ENCODE measurements around the gene NCKAP5L.

Gene NCKAP5L

DNA sequence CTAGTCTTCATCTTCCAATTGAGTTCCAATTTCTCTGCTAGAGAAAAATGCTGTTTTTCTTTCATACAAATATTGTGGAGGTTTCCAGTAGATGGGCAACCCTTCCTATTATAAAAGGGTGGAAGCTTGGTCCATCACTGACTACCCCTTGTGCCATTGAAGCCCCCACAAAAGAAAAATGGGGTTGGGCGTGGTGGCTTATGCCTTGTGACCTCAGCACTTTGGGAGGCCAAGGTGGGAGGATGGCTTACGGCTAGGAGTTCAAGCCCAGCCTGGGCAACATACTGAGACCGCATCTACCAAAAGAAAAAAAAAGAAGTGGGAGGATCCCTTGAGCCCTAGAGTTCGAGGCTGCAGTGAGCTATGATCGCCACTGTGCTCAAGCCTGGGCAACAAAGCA is 22.8 kb downstream of the NCKAP5L start:
- in situ Hi-C loops (cut with MboI; ENCODE audit: low pct_unique_long_range_greater_than_20kb, low sequenced_read_pairs), result no loop called here
- no peak for DNase-seq

- in situ Hi-C loops (cut with MboI; ENCODE audit: low pct_unique_long_range_greater_than_20kb, low sequenced_read_pairs), result no loop called here
- DNase-seq, result no peak
Measured at GRCh38 chr12:49804821-49805220, 23.4 kb downstream of the NCKAP5L start.

GRCh38 chr12:49803693-49804450 is 24.3 kb downstream of the NCKAP5L start:
- in situ Hi-C loops (cut with MboI; ENCODE audit: low pct_unique_long_range_greater_than_20kb, low sequenced_read_pairs), result no loop called here

GRCh38 chr12:49801141-49802063 is 26.8 kb downstream of the NCKAP5L start:
- DNase-seq, result no peak
- in situ Hi-C loops (cut with MboI; ENCODE audit: low pct_unique_long_range_greater_than_20kb, low sequenced_read_pairs), result no loop called here

More at GRCh38 chr12:49803693-49804450, 24.3 kb downstream of the NCKAP5L start:
- DNase-seq, result no peak

GRCh38 chr12:49800421-49801140 is 27.6 kb downstream of the NCKAP5L start:
- no peak for DNase-seq
- in situ Hi-C loops (cut with MboI; ENCODE audit: low pct_unique_long_range_greater_than_20kb, low sequenced_read_pairs), result no loop called here

- no peak for DNase-seq
Measured at GRCh38 chr12:49798934-49799333, 29.3 kb downstream of the NCKAP5L start.

DNA sequence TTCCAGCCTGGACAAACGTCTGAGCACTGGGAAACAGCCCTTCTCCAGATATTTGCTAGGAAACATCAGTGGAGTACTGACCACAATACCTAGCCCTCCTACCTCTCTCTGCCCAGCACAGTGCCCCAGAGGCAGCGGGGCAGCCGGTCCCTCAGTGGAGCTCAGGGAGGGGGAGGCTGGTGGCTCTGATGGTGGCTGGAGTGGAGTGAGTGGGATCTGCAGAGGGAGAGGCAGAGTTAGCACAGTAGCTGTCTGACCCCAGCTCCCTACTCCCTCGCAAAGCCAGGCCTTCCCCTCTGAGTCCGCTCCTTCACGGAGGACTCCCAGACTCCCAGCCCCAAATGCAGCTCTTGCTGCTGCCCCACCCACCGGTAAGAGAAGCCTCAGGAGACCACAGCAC is 30.0 kb downstream of the NCKAP5L start:
- in situ Hi-C loops (cut with MboI; ENCODE audit: low pct_unique_long_range_greater_than_20kb, low sequenced_read_pairs), result no loop called here
- no peak for DNase-seq

More at GRCh38 chr12:49798934-49799333, 29.3 kb downstream of the NCKAP5L start:
- in situ Hi-C loops (cut with MboI; ENCODE audit: low pct_unique_long_range_greater_than_20kb, low sequenced_read_pairs), result no loop called here

- in situ Hi-C loops (cut with MboI; ENCODE audit: low pct_unique_long_range_greater_than_20kb, low sequenced_read_pairs), result no loop called here
- no peak for DNase-seq
Measured at GRCh38 chr12:49797449-49797776, 30.8 kb downstream of the NCKAP5L start.

- no peak for DNase-seq
- in situ Hi-C loops (cut with MboI; ENCODE audit: low pct_unique_long_range_greater_than_20kb, low sequenced_read_pairs), result no loop called here
Measured at GRCh38 chr12:49796606-49797448, 31.4 kb downstream of the NCKAP5L start.

DNA sequence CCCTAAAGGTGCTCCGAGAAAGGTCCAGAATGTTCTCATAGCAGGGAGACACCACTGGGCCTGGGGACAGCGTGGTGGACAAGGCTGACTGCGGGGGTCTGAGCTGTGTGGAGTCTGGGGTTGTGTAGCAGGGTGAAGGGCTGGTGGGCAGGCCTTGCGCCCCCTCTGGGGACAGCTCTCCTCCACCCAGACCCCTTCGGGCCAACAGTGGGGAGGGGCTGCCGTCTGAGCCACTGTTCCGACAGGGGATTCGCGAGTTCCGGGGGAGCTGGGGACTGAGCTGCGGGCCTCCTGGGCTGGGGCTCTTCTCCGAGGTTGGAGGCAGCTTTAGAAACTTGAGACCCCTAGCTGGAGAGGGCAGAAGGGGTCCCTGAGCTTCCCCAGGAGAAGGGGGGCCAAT is 32.1 kb downstream of the NCKAP5L start:
- no peak for DNase-seq
- in situ Hi-C loops (cut with MboI; ENCODE audit: low pct_unique_long_range_greater_than_20kb, low sequenced_read_pairs), result no loop called here

DNA sequence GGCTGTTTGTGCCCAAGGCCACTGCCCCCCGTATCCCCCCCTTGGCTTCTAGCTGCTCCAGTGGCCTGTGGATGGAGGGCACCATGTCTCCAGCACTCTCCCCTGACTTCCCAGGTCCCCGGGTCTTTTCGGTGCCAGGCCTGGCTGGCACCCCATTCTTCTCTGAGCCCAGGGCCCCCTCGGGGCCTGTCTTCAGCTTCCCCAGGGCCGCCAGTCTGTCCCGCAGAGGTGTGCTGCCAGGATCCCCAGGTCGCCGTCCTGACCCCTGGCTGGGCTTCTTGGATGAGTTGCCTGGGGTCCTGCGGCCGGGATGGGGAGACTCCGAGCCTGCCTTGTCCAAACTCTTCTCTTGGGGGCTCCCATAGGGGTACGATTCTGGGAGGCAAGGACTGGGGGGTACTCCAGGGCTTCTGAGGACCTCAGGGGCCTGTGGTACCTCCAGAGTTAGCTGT is 32.5 kb downstream of the NCKAP5L start:
- no peak for DNase-seq
- in situ Hi-C loops (cut with MboI; ENCODE audit: low pct_unique_long_range_greater_than_20kb, low sequenced_read_pairs), result no loop called here

GRCh38 chr12:49794811-49795653 is 33.2 kb downstream of the NCKAP5L start:
- no peak for DNase-seq
- in situ Hi-C loops (cut with MboI; ENCODE audit: low pct_unique_long_range_greater_than_20kb, low sequenced_read_pairs), result no loop called here

DNA sequence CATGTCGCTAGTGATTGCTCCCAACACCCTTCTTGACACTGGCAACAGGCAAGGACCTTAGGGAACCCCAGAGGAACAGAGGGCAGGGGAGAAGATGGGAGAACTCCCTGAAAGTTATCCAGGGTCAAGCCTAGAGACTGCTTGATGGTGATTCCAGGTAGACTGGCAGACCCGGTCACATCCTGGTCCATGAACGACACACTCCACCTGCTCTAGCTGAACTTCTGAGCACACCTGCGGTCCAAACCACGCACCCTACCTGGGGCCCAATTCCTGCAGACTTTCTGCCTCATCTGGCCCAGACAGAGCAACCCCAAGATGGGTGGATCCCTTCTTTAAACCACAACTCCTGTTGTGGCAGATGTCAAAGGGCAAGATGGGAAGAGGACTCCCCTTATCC is 34.2 kb downstream of the NCKAP5L start:
- in situ Hi-C loops (cut with MboI; ENCODE audit: low pct_unique_long_range_greater_than_20kb, low sequenced_read_pairs), result no loop called here
- no peak for DNase-seq

GRCh38 chr12:49793620-49794019 is 34.6 kb downstream of the NCKAP5L start:
- no peak for DNase-seq
- in situ Hi-C loops (cut with MboI; ENCODE audit: low pct_unique_long_range_greater_than_20kb, low sequenced_read_pairs), result no loop called here

GRCh38 chr12:49792976-49793580 is 35.1 kb downstream of the NCKAP5L start:
- in situ Hi-C loops (cut with MboI; ENCODE audit: low pct_unique_long_range_greater_than_20kb, low sequenced_read_pairs), result no loop called here

DNA sequence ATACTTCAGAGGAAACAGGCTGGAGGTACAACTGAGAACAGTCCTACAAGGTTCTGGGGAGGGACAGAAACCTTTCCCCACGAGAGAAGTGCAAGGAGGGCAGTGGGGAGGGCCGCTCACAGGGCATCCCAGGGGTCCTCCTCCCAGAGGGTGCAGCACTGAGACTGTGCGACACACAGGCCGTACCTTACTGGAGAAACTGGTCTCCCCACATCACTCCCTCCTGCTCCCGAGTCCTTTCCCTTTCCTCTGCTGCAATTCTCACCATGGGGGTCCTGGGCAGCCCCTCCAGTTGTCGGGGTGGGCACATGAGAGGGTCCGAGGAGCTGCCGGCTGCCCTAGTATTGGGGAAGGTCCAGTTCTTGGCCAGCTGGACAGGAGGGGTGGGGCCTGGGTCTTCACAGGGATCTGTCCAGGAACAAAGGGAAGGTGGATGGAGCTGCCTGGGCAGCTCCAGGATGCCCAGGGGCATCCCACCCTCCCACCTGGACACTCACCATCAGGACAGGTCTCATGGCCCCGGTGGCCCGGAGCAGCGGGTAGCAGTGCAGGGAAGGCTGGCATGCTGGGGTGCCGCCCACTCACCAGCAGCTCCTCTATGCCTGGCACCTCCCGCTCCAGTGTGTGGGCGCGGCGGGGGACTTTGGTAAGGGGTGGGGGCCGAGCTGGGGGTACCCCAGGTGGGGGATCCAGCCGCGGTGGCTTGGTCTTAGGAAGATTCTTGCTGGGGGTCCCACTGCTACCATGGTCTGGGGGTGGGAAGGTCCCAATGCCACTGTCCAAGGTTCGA is 35.8 kb downstream of the NCKAP5L start:
- DNase-seq, result no peak
- in situ Hi-C loops (cut with MboI; ENCODE audit: low pct_unique_long_range_greater_than_20kb, low sequenced_read_pairs), result no loop called here

More at GRCh38 chr12:49792976-49793580, 35.1 kb downstream of the NCKAP5L start:
- no peak for DNase-seq

DNA sequence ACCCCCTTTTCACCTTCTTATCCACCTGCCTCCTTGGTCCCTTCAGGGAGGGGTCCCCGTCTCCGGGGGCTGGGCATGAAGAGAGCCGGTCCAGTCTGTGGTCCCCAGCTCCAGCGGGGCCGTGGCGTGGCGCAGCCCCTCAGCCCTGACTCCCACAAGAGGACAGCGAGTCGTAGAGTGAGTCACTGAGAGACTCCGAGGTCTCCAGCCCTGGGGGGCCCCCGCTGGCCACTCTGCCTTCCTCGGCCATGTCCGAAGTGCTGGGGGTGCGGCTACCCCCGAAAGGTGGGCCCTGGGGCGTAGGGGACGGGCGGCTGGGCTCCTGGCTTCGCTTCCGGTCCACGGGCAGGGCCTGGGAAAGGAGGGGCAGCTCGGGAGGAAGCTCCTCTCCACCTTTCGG is 36.5 kb downstream of the NCKAP5L start:
- in situ Hi-C loops (cut with MboI; ENCODE audit: low pct_unique_long_range_greater_than_20kb, low sequenced_read_pairs), result no loop called here
- DNase-seq, result no peak
